Small intestine (tissue), 7 donors: Measurements from ENCODE around the gene LAD1. TPM values are rescaled to one million over a fixed set of nuclear protein-coding genes. Genes with fewer than 3 reads are reported as not detected.
A peak's percentile ranks its signal among the peaks of the same experiment; 100 is the strongest.

Experiments
- DNase-seq, 2 donors: peaks; one replicate each; pipeline versions ENCODE4 v3.0.0 to v3.0.0-alpha.2; 2013
- FAIRE-seq: peaks from 2 replicates; lab custom pipeline; 2012; peaks lifted over from hg19 to GRCh38; lab: Jason Lieb, UNC
- H3K27ac ChIP-seq, 3 donors: one replicate each; pipeline ENCODE4 v1.5.1; 2013; ENCODE audit warnings: low read length in 2 of 3, mild to moderate bottlenecking in 2 of 3, control low read depth in 1 of 3, inconsistent platforms in 1 of 3, low read depth in 1 of 3, moderate library complexity in 1 of 3
- H3K27me3 ChIP-seq, 3 donors: one replicate each; pipeline ENCODE4 v1.6.1; 2013; ENCODE audit warnings: low read length in 3 of 3, inconsistent platforms in 1 of 3; ENCODE audit not compliant: control insufficient read depth in 3 of 3, insufficient read depth in 3 of 3
- H3K36me3 ChIP-seq, 3 donors: one replicate each; pipeline ENCODE4 v1.6.1; 2013; ENCODE audit warnings: low read length in 3 of 3, inconsistent platforms in 1 of 3, low read depth in 1 of 3, mild to moderate bottlenecking in 1 of 3, moderate library complexity in 1 of 3; ENCODE audit not compliant: control insufficient read depth in 3 of 3, insufficient read depth in 2 of 3
- H3K4me1 ChIP-seq, 3 donors: one replicate each; pipeline ENCODE4 v1.6.1; 2013; ENCODE audit warnings: low read length in 2 of 3, inconsistent platforms in 1 of 3, low read depth in 1 of 3, mild to moderate bottlenecking in 1 of 3, moderate library complexity in 1 of 3; ENCODE audit not compliant: control insufficient read depth in 3 of 3, insufficient read depth in 2 of 3
- H3K4me3 ChIP-seq, 3 donors: one replicate each; pipeline ENCODE4 v1.5.1; 2013; ENCODE audit warnings: low read length in 3 of 3, control low read depth in 1 of 3, inconsistent platforms in 1 of 3, low read depth in 1 of 3, mild to moderate bottlenecking in 1 of 3, moderate library complexity in 1 of 3
- H3K9me3 ChIP-seq, 2 donors: one replicate each; pipeline ENCODE4 v1.6.1; 2013; ENCODE audit warnings: low read depth in 1 of 2, low read length in 1 of 2; ENCODE audit not compliant: control insufficient read depth in 2 of 2, insufficient read depth in 1 of 2
- WGBS, 3 donors: extraction: QIAGEN DNeasy Blood & Tissue Kit; methylation state at CpG; one replicate each; pipeline ENCODE4 v1.1.7; 2013; 5-methylcytosine and 5-hydroxymethylcytosine counted together
- polyA plus RNA-seq, 4 donors: library from polyadenylated mRNA; stranded (reverse) in 3 of 4; unstranded in 1 of 4; fragments of 200-250 nt in 3 of 4; fragments of 120-200 nt in 1 of 4; gene quantifications; one replicate each; pipeline versions ENCODE4 v1.2.1 to v1.2.3, GENCODE V29; 2013
- donor health status: healthy with polysubstance abuse.
- donor health status: control.
- donor health status: control.
- donor health status: Bipolar disorder and iron deficiency.
- donor health status: healthy.

Gene LAD1
- polyA plus RNA-seq, 4 donors = 108 to 138 (median 131) TPM

DNA sequence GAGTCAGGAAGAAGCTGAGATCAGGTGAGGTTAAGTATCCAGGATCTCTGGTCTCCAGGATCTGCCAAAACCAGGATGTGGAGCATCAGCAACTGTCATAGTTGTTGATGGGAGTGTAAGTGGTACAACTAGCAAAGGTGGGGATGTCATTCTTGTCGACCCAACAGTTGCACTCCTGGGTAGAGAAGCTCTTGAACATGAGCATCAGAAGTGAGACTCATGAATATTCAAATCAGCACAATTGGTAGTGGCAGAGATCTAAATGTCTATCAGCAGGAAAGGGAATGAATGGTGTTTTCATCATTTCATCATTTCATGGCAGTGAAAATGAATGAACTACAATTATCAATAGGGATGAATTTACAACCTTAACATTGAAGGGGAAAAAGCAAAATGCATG lies 4.2 kb upstream of the LAD1 start:
- peak overlapping the region in 1 of 3 donors; percentile 98 for H3K27ac ChIP-seq
- DNase-seq (no peak), FAIRE-seq (no peak)
- no peaks in the 10 kb centered on the region for H3K9me3 ChIP-seq
- H3K27me3 ChIP-seq = peaks cover 0 to 5% (median 5%) of the 10 kb centered on the region in 3 donors
- peaks cover 5 to 72% (median 5%) of the 10 kb centered on the region in 3 donors for H3K4me1 ChIP-seq
- no peak overlapping the region for H3K4me3 ChIP-seq
- H3K36me3 ChIP-seq = peaks cover 0 to 21% (median 0%) of the 10 kb centered on the region in 3 donors
- 52 to 81% (median 74%) methylated on average over 1 of the region's 1 CpG for WGBS, 3 donors

DNA sequence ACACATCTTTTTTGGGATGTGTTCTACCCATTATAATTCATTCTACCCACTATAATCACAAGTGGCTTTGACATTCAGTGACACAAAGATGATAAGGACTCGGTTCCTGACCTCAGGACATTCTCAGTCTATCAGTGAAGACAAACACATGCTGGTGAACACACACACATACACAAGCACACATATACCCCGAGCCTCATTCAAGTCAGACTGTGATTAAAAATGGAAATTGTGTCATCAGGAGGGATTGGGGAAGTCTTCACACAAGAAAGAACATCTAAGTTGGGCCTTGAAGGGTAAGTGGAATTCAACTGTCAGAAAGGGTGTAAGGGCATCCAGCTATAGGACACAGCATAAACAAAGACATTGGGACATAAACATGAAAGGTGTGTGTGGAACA lies 2.6 kb upstream of the LAD1 start:
- 33 to 52% (median 43%) methylated on average over 2 of the region's 2 CpGs for WGBS, 3 donors
- Histone ChIP-seq H3K9me3 (no peaks in the 10 kb centered on the region), H3K4me1 (peaks cover 5 to 64% (median 5%) of the 10 kb centered on the region in 3 donors), H3K27me3 (peaks cover 0 to 5% (median 5%) of the 10 kb centered on the region in 3 donors), H3K27ac (peak overlapping the region in 1 of 3 donors; percentile 95), H3K36me3 (peaks cover 0 to 30% (median 0%) of the 10 kb centered on the region in 3 donors), H3K4me3 (no peak overlapping the region)
- no peak for DNase-seq
- FAIRE-seq = no peak

DNA sequence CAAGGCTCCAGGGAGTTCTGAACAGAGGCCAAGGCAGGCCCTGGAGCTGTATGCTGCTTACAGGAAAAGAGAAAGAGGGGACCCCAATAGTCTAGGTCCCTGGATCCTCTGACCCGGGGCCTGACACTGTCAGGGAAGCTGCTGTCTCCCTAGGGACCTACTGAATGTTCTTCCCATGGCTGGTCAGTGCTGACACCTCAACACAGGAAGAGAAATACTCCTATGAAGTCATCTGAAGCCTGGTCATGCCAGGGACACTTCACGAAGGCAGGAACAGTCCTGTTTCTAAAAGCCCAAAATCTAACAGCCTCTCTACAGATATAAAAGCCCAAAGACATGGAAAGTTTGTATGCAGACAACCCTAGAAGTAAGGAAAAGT lies 1.7 kb upstream of the LAD1 start:
- H3K27me3 ChIP-seq = peaks cover 0 to 5% (median 5%) of the 10 kb centered on the region in 3 donors
- 64 to 77% (median 75%) methylated on average over 2 of the region's 2 CpGs for WGBS, 3 donors
- peak overlapping the region; percentile 79 to 99 (median 95) for H3K27ac ChIP-seq
- no peaks in the 10 kb centered on the region for H3K9me3 ChIP-seq
- H3K36me3 ChIP-seq = peaks cover 0 to 36% (median 0%) of the 10 kb centered on the region in 3 donors
- H3K4me3 ChIP-seq = peak overlapping the region in 2 of 3 donors; percentile 5 to 92
- H3K4me1 ChIP-seq = peaks cover 5 to 64% (median 7%) of the 10 kb centered on the region in 3 donors
- FAIRE-seq = no peak
- no peak for DNase-seq

DNA sequence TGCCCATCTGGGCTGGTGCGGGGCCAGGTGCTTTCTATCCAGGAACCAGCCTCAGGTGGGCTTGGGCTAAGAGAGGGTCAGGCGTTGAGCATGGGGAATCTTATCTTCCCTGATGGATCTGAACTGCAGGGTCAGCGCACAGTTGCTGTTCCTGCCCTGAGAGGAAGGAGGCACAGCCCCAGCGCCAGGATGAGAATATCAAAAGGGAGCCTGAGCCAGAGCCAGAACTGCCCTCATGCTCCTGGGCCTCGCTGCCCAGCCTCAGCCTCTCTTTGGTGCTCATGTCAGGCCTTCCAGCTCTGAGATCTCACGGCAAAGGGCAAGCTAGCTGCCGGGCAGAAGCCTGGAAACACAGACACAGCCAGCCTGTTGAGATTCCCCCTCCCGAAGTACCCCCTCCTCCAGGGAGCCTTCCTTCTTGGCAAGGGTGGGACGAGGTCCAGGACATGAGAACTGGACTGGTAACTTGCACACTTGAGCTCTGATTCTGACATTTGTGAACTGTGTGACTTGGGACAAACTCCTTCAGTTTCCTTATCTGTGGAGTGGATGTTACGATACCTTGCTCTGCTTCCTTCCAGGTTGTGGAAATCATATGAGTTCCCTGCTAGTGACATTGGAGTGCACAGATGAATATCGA lies 1.2 kb upstream of the LAD1 start:
- FAIRE-seq = no peak
- Histone ChIP-seq H3K4me1 (peaks cover 5 to 64% (median 7%) of the 10 kb centered on the region in 3 donors), H3K4me3 (peak overlapping the region in 2 of 3 donors; percentile 71 to 92), H3K36me3 (peaks cover 0 to 40% (median 0%) of the 10 kb centered on the region in 3 donors), H3K27me3 (peaks cover 0 to 5% (median 5%) of the 10 kb centered on the region in 3 donors), H3K9me3 (no peaks in the 10 kb centered on the region), H3K27ac (peak overlapping the region; percentile 79 to 99 (median 95))
- peak; percentile 56 to 75 for DNase-seq
- 17 to 62% (median 38%) methylated on average over 10 to 11 of the region's 11 CpGs for WGBS, 3 donors

GRCh38 chr1:201399352-201400126 lies 415 bp upstream of the LAD1 start:
- Histone ChIP-seq H3K4me3 (peak overlapping the region; percentile 24 to 92 (median 71)), H3K36me3 (peaks cover 0 to 46% (median 0%) of the 10 kb centered on the region in 3 donors), H3K27ac (peak overlapping the region; percentile 79 to 99 (median 95)), H3K27me3 (peaks cover 0 to 5% (median 5%) of the 10 kb centered on the region in 3 donors), H3K4me1 (peaks cover 5 to 64% (median 7%) of the 10 kb centered on the region in 3 donors), H3K9me3 (no peaks in the 10 kb centered on the region)
- 2 to 6% (median 4%) methylated on average over 49 to 62 of the region's 62 CpGs for WGBS, 3 donors
- peak; percentile 89 to 95 for DNase-seq
- no peak for FAIRE-seq

GRCh38 chr1:201397675-201398074 lies 1.4 kb downstream of the LAD1 start:
- Histone ChIP-seq H3K27ac (peak overlapping the region; percentile 95 to 99 (median 95)), H3K4me1 (peaks cover 0 to 67% (median 7%) of the 10 kb centered on the region in 3 donors), H3K36me3 (peaks cover 0 to 55% (median 0%) of the 10 kb centered on the region in 3 donors), H3K27me3 (peaks cover 0 to 8% (median 5%) of the 10 kb centered on the region in 3 donors), H3K9me3 (no peaks in the 10 kb centered on the region), H3K4me3 (peak overlapping the region in 2 of 3 donors; percentile 71 to 92)
- WGBS, 3 donors = 19 to 63% (median 24%) methylated on average over 2 of the region's 2 CpGs
- DNase-seq (peak; percentile 89 to 97), FAIRE-seq (no peak)

DNA sequence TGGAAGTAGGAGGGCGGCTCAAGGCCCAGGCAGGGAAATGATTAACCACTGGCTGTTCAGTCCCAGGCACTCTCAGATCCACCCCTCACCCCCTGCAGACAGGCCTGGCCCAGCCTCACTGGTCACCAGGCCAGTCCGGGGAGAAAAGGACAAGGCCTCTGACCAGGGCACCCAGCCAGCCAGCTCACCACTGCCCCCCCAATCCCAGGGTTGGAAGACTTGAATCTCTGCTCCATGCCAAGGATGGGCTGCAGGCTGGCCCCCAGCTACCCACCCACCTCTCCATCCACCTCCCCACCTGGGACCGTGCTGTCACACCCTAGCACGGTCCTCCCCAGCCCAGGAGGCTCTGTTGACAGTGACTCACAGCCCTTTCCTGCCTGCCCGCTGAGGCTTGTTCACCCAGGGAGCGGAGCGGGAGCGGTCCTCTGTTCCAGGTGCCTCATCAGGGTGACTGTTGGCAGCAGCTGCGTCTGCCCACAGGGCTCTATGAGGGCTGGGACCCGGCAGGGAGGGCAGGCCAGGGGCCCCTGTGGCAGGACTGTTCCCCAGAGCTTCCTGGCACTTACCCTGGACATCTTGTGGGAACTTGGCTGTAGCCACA lies 2.2 kb downstream of the LAD1 start:
- peaks cover 0 to 8% (median 5%) of the 10 kb centered on the region in 3 donors for H3K27me3 ChIP-seq
- FAIRE-seq (no peak), DNase-seq (peak; percentile 91 to 93)
- peak overlapping the region; percentile 93 to 95 (median 95) for H3K27ac ChIP-seq
- H3K4me3 ChIP-seq = peak overlapping the region; percentile 4 to 92 (median 51)
- H3K9me3 ChIP-seq = no peaks in the 10 kb centered on the region
- WGBS, 3 donors = 17 to 61% (median 23%) methylated on average over 9 to 10 of the region's 10 CpGs
- H3K4me1 ChIP-seq = peaks cover 0 to 68% (median 7%) of the 10 kb centered on the region in 3 donors
- peaks cover 0 to 58% (median 0%) of the 10 kb centered on the region in 3 donors for H3K36me3 ChIP-seq

DNA sequence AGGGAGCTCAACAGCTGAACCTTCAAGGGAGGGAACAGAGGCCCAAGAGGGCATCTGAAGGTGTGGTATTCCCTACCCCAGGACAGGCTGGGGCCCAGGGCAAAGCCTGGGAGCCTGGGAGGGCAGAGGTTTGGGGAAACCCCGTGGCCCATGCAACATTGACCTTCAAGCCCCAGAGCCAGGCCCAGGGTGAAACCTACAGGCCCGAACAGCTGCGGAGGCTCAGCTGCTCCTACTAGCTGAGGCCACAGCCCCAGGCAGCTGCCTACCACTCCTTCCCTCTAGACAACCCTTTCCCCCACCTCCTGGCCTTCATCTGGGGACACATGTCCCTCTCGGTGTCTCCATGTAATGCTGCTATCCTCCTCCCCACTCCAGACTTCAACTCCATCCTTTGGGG lies 3.2 kb downstream of the LAD1 start:
- FAIRE-seq (no peak), DNase-seq (peak in 1 of 2 donors; percentile 48)
- Histone ChIP-seq H3K4me1 (peaks cover 0 to 63% (median 7%) of the 10 kb centered on the region in 3 donors), H3K27me3 (peaks cover 0 to 8% (median 5%) of the 10 kb centered on the region in 3 donors), H3K4me3 (peak overlapping the region in 2 of 3 donors; percentile 13 to 92), H3K36me3 (peaks cover 0 to 62% (median 0%) of the 10 kb centered on the region in 3 donors), H3K27ac (peak overlapping the region; percentile 36 to 95 (median 93)), H3K9me3 (no peaks in the 10 kb centered on the region)
- 9 to 52% (median 18%) methylated on average over 4 of the region's 4 CpGs for WGBS, 3 donors
